ENCODE data around the gene RAB9A. TPM values are rescaled to one million over a fixed set of nuclear protein-coding genes. Genes with fewer than 3 reads are reported as not detected.

Gene RAB9A
- total RNA-seq, 1 experiment from 2014 or later = 33.4 TPM

GRCh38 chrX:13747836-13748235 lies 58.9 kb downstream of the RAB9A start:
- peak; percentile 59 for DNase-seq (ENCODE audit: low read depth)

- DNase-seq (ENCODE audit: low read depth) = no peak
These were observed 59.6 kb downstream of the RAB9A start for GRCh38 chrX:13748486-13748885.

- DNase-seq (ENCODE audit: low read depth) = peak; percentile 26
These were observed 61.3 kb downstream of the RAB9A start for GRCh38 chrX:13750204-13750603.

- DNase-seq (ENCODE audit: low read depth) = no peak
These were observed 61.9 kb downstream of the RAB9A start for GRCh38 chrX:13750812-13751211.

- DNase-seq (ENCODE audit: low read depth) = no peak
These were observed 63.2 kb downstream of the RAB9A start for GRCh38 chrX:13752141-13752540.

GRCh38 chrX:13752646-13753045 lies 63.7 kb downstream of the RAB9A start:
- no peak for DNase-seq (ENCODE audit: low read depth)

GRCh38 chrX:13754765-13755164 lies 65.8 kb downstream of the RAB9A start:
- no peak for DNase-seq (ENCODE audit: low read depth)

- no peak for DNase-seq (ENCODE audit: low read depth)
These were observed 66.3 kb downstream of the RAB9A start for GRCh38 chrX:13755254-13755653.

GRCh38 chrX:13756381-13756780 lies 67.5 kb downstream of the RAB9A start:
- no peak for DNase-seq (ENCODE audit: low read depth)

- no peak for DNase-seq (ENCODE audit: low read depth)
These were observed 70.3 kb downstream of the RAB9A start for GRCh38 chrX:13759152-13759718.

Other genes starting within 250 kb of the RAB9A start
- not detected in 2 replicates for gene EGFL6, start 119.5 kb upstream of the RAB9A start, total RNA-seq (2014; rRNA removed; shearing (Covaris generic))
- 0.88 and 1.7 TPM in 2 replicates for gene TCEANC, start 36.0 kb upstream of the RAB9A start, total RNA-seq (2014; rRNA removed; shearing (Covaris generic))
- gene TRAPPC2, start 45.5 kb downstream of the RAB9A start, total RNA-seq (2014; rRNA removed; shearing (Covaris generic)) = 20.4 and 21.6 TPM in 2 replicates
- 8.3 and 9.7 TPM in 2 replicates for gene OFD1, start 45.6 kb downstream of the RAB9A start, total RNA-seq (2014; rRNA removed; shearing (Covaris generic))
- gene GPM6B, start 128.0 kb downstream of the RAB9A start, total RNA-seq (2014; rRNA removed; shearing (Covaris generic)) = 1.8 and 2.4 TPM in 2 replicates

Data from RPMI7951 (cell line).